Measurements from ENCODE around the gene SLC2A3. TPM values are rescaled to one million over a fixed set of nuclear protein-coding genes. Genes with fewer than 3 reads are reported as not detected.
"Not testable (repeated sequence)": the region's sequence is repeated elsewhere in the genome, so short reads cannot be mapped to it uniquely, and the experiment has no call there.

Gene SLC2A3
- total RNA-seq, 1 experiment from 2014 or later, result 10.5 TPM

DNA sequence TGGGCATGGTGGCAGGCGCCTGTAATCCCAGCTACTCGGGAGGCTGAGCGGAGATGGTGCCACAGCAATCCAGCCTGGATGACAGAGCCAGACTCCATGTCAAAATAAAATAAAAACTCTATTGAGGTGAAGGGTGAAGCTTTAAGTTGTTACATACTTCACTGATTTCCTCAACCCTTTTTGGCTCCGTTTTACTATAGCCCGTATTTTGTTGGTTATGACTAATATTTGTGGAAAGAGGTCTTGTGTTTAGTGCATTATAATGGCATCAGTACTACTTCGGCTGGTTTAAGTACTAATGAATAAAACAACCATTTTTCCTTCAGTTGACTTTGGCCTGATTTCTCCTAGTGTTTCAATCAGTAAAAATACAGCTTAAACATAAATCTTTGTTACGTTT lies 36.2 kb downstream of the SLC2A3 start:
- Histone ChIP-seq H3K9ac (ENCODE audit: low read length) (no peak overlapping the region), H2AFZ (ENCODE audit: low read depth, low read length, poor library complexity, severe bottlenecking) (no peak overlapping the region), H3K4me1 (ENCODE audit: control insufficient read depth in 1 of 2, insufficient read depth in 2 of 2, low read length in 2 of 2) (peaks cover under 1 to 6% of the 10 kb centered on the region in 2 experiments; a peak in 3 of 4 replicates), H4K20me1 (ENCODE audit: insufficient read depth) (no peaks in the 10 kb centered on the region), H3K4me2 (ENCODE audit: low read length) (no peak overlapping the region), H3K27ac (ENCODE audit: low read depth, low read length) (no peak overlapping the region), H3K4me3 (replicated peaks in 1 of 2; ENCODE audit: low read depth in 1 of 2, low read length in 2 of 2) (no peak overlapping the region), H3K9me3 (ENCODE audit: control insufficient read depth in 1 of 2, insufficient read depth in 1 of 2, low read depth in 1 of 2, low read length in 2 of 2) (no peaks in the 10 kb centered on the region), H3K36me3 (ENCODE audit: control insufficient read depth in 1 of 2, insufficient read depth in 2 of 2, low read length in 2 of 2) (no peaks in the 10 kb centered on the region), H3K9me2 (ENCODE audit: insufficient read depth) (no peaks in the 10 kb centered on the region), H3K27me3 (ENCODE audit: insufficient read depth, low read length) (no peaks in the 10 kb centered on the region), H3K79me2 (ENCODE audit: insufficient read depth, low read length) (no peaks in the 10 kb centered on the region)
- ChIA-PET CTCF (interaction anchor here (1.9 kb wide), 1 partner anchor 33 kb away, joined by 6 read pairs; no protein-coding TSS in a partner anchor), POLR2A (no interaction called here), RAD21 (ENCODE audit: low non-redundant PET in 1 of 2, low total read pairs in 2 of 2, uncharacterized antibody in 2 of 2, unreplicated experiment in 2 of 2) (no interaction called here)
- ATAC-seq, result no peak
- intact Hi-C loops (cut with micrococcal nuclease), result no loop called here
- no TSS peak for BruUV-seq (replicated peaks)
- TF ChIP-seq POLR2A (IDR thresholded peaks at IDR 0.05; ENCODE audit: borderline replicate concordance, extremely low read depth, insufficient read depth, insufficient read length) (no peak), EZH2 (IDR thresholded peaks at IDR 0.05) (no peak), CEBPB (IDR thresholded peaks at IDR 0.05; ENCODE audit: low read depth) (no peak), TCF7L2 (IDR thresholded peaks at IDR 0.05; ENCODE audit: borderline replicate concordance, extremely low read depth, insufficient read depth, insufficient read length) (no peak), SP1 (IDR thresholded peaks at IDR 0.05; ENCODE audit: low read depth) (no peak), JUND (IDR thresholded peaks at IDR 0.05) (no peak), CBX3 (IDR thresholded peaks at IDR 0.05; ENCODE audit: low read depth) (no peak), EGR1 (IDR thresholded peaks at IDR 0.05; ENCODE audit: low read depth) (no peak), EZH2phosphoT487 (IDR thresholded peaks at IDR 0.05; ENCODE audit: borderline replicate concordance) (no peak), ELF1 (IDR thresholded peaks at IDR 0.05; ENCODE audit: borderline replicate concordance, low read depth) (no peak), SRF (IDR thresholded peaks at IDR 0.05; ENCODE audit: low read depth) (no peak)
- TF ChIP-seq, protein P1, sequence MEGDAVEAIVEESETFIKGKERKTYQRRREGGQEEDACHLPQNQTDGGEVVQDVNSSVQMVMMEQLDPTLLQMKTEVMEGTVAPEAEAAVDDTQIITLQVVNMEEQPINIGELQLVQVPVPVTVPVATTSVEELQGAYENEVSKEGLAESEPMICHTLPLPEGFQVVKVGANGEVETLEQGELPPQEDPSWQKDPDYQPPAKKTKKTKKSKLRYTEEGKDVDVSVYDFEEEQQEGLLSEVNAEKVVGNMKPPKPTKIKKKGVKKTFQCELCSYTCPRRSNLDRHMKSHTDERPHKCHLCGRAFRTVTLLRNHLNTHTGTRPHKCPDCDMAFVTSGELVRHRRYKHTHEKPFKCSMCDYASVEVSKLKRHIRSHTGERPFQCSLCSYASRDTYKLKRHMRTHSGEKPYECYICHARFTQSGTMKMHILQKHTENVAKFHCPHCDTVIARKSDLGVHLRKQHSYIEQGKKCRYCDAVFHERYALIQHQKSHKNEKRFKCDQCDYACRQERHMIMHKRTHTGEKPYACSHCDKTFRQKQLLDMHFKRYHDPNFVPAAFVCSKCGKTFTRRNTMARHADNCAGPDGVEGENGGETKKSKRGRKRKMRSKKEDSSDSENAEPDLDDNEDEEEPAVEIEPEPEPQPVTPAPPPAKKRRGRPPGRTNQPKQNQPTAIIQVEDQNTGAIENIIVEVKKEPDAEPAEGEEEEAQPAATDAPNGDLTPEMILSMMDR (IDR thresholded peaks at IDR 0.05 in 2 of 3, conservative IDR thresholded peaks at IDR 0.05 in 1 of 3; ENCODE audit: borderline replicate concordance in 1 of 3, insufficient read depth in 1 of 3, low read depth in 2 of 3, low read length in 2 of 3), result no peak
- TF ChIP-seq, protein P2, sequence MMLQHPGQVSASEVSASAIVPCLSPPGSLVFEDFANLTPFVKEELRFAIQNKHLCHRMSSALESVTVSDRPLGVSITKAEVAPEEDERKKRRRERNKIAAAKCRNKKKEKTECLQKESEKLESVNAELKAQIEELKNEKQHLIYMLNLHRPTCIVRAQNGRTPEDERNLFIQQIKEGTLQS (IDR thresholded peaks at IDR 0.05), result no peak
- no peak for DNase-seq (ENCODE audit: low read depth, low spot score)

DNA sequence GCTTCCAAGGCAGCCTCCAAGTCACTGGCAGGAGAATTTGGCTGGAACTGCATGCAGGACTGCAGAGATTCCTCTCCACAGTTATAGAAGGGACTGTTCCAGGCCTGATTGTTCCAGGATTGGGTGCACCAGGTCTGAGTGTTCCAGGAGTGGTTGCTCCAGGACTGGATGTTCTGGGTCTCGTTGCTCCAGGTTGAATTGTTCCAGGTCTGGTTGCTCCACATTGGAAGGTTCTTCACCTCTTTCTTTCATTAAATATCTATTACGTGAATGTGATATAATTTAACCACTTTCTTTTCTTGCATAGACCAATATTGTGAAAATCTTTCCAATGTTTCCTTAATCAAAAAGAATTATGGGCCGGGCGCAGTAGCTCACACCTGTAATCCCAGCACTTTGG lies 39.3 kb downstream of the SLC2A3 start:
- H3K4me3 ChIP-seq (replicated peaks in 1 of 2; ENCODE audit: low read depth in 1 of 2, low read length in 2 of 2); POLR2A ChIA-PET; H3K9ac ChIP-seq (ENCODE audit: low read length); BruUV-seq (replicated peaks); H3K9me3 ChIP-seq (ENCODE audit: control insufficient read depth in 1 of 2, insufficient read depth in 1 of 2, low read depth in 1 of 2, low read length in 2 of 2); H3K4me2 ChIP-seq (ENCODE audit: low read length); RAD21 ChIA-PET (ENCODE audit: low non-redundant PET in 1 of 2, low total read pairs in 2 of 2, uncharacterized antibody in 2 of 2, unreplicated experiment in 2 of 2); H3K27me3 ChIP-seq (ENCODE audit: insufficient read depth, low read length); intact Hi-C loops (cut with micrococcal nuclease); DNase-seq (ENCODE audit: low read depth, low spot score); H3K79me2 ChIP-seq (ENCODE audit: insufficient read depth, low read length); CTCF ChIA-PET; H3K27ac ChIP-seq (ENCODE audit: low read depth, low read length); ATAC-seq; H2AFZ ChIP-seq (ENCODE audit: low read depth, low read length, poor library complexity, severe bottlenecking); H4K20me1 ChIP-seq (ENCODE audit: insufficient read depth); H3K9me2 ChIP-seq (ENCODE audit: insufficient read depth); H3K36me3 ChIP-seq (ENCODE audit: control insufficient read depth in 1 of 2, insufficient read depth in 2 of 2, low read length in 2 of 2); H3K4me1 ChIP-seq (ENCODE audit: control insufficient read depth in 1 of 2, insufficient read depth in 2 of 2, low read length in 2 of 2): not testable (repeated sequence)

Data from HCT116 (cell line).